Measurements from ENCODE around the gene DNAJC22. TPM values are rescaled to one million over a fixed set of nuclear protein-coding genes. Genes with fewer than 3 reads are reported as not detected.

DNAJC22 gene
- total and polyA plus RNA-seq, 2 of the 13 experiments (the other 11 are each of a cell fraction or from before 2014, with no cell fraction given): 25.2 to 31.7 TPM

DNA sequence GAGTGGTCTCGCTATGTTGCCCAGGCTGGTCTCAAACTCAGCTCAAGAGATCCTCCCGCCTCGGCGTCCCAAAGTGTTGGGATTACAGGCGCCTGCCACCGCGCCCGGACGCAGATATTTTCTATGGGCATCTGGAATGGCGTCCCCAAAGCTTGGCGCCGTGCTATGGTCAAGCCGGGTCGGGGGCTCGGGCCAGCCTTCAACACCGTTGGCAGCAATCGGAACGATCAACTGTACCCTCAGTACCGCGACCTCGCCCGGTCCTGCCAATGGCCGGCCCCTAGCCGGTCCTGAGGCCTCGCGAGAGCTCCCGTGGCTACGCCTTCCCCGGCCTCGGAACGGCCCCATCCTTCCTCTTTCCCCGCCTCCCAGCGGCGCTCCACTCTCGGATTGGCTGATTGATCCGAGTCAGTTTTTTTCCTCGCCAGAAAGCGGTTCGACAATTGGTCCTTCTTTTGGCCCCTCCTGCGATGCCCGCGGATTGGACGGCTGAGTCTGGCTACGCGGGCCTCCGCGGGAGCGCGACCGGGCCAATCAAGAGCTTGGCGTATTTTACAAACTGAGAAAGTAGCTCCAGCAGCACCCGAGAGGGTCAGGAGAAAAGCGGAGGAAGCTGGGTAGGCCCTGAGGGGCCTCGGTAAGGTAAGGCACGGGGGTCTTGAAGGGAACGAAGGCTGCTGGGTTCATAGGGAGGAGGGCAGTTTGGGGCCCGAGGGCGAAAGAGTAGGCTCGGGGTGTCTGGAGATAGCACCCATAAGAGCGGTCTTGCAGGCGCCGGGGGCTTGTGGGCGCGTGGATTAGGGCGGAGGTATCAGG lies 23.8 kb upstream of the DNAJC22 start, which contains the start of gene TROAP (continued):
- TF ChIP-seq, protein P1, sequence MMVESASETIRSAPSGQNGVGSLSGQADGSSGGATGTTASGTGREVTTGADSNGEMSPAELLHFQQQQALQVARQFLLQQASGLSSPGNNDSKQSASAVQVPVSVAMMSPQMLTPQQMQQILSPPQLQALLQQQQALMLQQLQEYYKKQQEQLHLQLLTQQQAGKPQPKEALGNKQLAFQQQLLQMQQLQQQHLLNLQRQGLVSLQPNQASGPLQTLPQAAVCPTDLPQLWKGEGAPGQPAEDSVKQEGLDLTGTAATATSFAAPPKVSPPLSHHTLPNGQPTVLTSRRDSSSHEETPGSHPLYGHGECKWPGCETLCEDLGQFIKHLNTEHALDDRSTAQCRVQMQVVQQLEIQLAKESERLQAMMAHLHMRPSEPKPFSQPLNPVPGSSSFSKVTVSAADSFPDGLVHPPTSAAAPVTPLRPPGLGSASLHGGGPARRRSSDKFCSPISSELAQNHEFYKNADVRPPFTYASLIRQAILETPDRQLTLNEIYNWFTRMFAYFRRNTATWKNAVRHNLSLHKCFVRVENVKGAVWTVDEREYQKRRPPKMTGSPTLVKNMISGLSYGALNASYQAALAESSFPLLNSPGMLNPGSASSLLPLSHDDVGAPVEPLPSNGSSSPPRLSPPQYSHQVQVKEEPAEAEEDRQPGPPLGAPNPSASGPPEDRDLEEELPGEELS (CRISPR knock-in tag; IDR thresholded peaks at IDR 0.05): no peak
- TF ChIP-seq ARNT2 (CRISPR knock-in tag; IDR thresholded peaks at IDR 0.05; ENCODE audit: low read depth) (peak; percentile 76; the same call in 1 of the 2 replicates), NFKB2 (CRISPR knock-in tag; IDR thresholded peaks at IDR 0.05; ENCODE audit: borderline replicate concordance) (peak; percentile 27; the same call in 1 of the 2 replicates), GFI1 (CRISPR knock-in tag; IDR thresholded peaks at IDR 0.05; ENCODE audit: borderline replicate concordance) (0 out of 2 replicates have a peak, but pooled peaks have one; percentile 49), GATAD1 (CRISPR knock-in tag; IDR thresholded peaks at IDR 0.05) (peak; percentile 95), GABPB1 (CRISPR knock-in tag; IDR thresholded peaks at IDR 0.05) (peak; percentile 78; the same call in 1 of the 2 replicates), YEATS4 (CRISPR knock-in tag; IDR thresholded peaks at IDR 0.05; ENCODE audit: borderline replicate concordance) (peak; percentile 51; the same call in 1 of the 2 replicates), ZSCAN20 (CRISPR knock-in tag; IDR thresholded peaks at IDR 0.05; ENCODE audit: borderline replicate concordance) (0 out of 2 replicates have a peak, but pooled peaks have one; percentile 44), ZNF430 (CRISPR knock-in tag; IDR thresholded peaks at IDR 0.05) (peak; percentile 80; the same call in 1 of the 2 replicates), YY1 (IDR thresholded peaks at IDR 0.05; ENCODE audit: insufficient read depth, insufficient replicate concordance, low read depth, low read length) (peak; percentile 88), SIN3B (IDR thresholded peaks at IDR 0.05; ENCODE audit: low read length) (peak; percentile 100), ARNT (IDR thresholded peaks at IDR 0.05) (no peak), CHD2 (IDR thresholded peaks at IDR 0.05; ENCODE audit: low read depth, low read length) (peak; percentile 91), KLF16 (CRISPR knock-in tag; IDR thresholded peaks at IDR 0.05) (peak in 1 of 2 experiments; percentile 48; a peak in 1 of 4 replicates)
- TF ChIP-seq, protein P2, sequence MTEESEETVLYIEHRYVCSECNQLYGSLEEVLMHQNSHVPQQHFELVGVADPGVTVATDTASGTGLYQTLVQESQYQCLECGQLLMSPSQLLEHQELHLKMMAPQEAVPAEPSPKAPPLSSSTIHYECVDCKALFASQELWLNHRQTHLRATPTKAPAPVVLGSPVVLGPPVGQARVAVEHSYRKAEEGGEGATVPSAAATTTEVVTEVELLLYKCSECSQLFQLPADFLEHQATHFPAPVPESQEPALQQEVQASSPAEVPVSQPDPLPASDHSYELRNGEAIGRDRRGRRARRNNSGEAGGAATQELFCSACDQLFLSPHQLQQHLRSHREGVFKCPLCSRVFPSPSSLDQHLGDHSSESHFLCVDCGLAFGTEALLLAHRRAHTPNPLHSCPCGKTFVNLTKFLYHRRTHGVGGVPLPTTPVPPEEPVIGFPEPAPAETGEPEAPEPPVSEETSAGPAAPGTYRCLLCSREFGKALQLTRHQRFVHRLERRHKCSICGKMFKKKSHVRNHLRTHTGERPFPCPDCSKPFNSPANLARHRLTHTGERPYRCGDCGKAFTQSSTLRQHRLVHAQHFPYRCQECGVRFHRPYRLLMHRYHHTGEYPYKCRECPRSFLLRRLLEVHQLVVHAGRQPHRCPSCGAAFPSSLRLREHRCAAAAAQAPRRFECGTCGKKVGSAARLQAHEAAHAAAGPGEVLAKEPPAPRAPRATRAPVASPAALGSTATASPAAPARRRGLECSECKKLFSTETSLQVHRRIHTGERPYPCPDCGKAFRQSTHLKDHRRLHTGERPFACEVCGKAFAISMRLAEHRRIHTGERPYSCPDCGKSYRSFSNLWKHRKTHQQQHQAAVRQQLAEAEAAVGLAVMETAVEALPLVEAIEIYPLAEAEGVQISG (CRISPR knock-in tag; IDR thresholded peaks at IDR 0.05): peak; percentile 15; the same call in 1 of the 2 replicates
- TF ChIP-seq, protein P3, sequence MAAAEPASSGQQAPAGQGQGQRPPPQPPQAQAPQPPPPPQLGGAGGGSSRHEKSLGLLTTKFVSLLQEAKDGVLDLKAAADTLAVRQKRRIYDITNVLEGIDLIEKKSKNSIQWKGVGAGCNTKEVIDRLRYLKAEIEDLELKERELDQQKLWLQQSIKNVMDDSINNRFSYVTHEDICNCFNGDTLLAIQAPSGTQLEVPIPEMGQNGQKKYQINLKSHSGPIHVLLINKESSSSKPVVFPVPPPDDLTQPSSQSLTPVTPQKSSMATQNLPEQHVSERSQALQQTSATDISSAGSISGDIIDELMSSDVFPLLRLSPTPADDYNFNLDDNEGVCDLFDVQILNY (CRISPR knock-in tag; conservative IDR thresholded peaks at IDR 0.05): peak; percentile 93
- TF ChIP-seq, protein P4, sequence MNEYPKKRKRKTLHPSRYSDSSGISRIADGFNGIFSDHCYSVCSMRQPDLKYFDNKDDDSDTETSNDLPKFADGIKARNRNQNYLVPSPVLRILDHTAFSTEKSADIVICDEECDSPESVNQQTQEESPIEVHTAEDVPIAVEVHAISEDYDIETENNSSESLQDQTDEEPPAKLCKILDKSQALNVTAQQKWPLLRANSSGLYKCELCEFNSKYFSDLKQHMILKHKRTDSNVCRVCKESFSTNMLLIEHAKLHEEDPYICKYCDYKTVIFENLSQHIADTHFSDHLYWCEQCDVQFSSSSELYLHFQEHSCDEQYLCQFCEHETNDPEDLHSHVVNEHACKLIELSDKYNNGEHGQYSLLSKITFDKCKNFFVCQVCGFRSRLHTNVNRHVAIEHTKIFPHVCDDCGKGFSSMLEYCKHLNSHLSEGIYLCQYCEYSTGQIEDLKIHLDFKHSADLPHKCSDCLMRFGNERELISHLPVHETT (CRISPR knock-in tag; conservative IDR thresholded peaks at IDR 0.05): 0 out of 2 replicates have a peak, but pooled peaks have one; percentile 14
- TF ChIP-seq, protein P5, sequence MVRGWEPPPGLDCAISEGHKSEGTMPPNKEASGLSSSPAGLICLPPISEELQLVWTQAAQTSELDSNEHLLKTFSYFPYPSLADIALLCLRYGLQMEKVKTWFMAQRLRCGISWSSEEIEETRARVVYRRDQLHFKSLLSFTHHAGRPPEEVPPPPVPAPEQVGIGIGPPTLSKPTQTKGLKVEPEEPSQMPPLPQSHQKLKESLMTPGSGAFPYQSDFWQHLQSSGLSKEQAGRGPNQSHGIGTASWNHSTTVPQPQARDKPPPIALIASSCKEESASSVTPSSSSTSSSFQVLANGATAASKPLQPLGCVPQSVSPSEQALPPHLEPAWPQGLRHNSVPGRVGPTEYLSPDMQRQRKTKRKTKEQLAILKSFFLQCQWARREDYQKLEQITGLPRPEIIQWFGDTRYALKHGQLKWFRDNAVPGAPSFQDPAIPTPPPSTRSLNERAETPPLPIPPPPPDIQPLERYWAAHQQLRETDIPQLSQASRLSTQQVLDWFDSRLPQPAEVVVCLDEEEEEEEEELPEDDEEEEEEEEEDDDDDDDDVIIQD (CRISPR knock-in tag; IDR thresholded peaks at IDR 0.05; ENCODE audit: low read depth): peak; percentile 81
- TF ChIP-seq, protein P6, sequence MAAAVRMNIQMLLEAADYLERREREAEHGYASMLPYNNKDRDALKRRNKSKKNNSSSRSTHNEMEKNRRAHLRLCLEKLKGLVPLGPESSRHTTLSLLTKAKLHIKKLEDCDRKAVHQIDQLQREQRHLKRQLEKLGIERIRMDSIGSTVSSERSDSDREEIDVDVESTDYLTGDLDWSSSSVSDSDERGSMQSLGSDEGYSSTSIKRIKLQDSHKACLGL (CRISPR knock-in tag; IDR thresholded peaks at IDR 0.05): peak; percentile 54; the same call in 1 of the 2 replicates
